Measurements from ENCODE around the gene NAA10.

NAA10 gene

DNA sequence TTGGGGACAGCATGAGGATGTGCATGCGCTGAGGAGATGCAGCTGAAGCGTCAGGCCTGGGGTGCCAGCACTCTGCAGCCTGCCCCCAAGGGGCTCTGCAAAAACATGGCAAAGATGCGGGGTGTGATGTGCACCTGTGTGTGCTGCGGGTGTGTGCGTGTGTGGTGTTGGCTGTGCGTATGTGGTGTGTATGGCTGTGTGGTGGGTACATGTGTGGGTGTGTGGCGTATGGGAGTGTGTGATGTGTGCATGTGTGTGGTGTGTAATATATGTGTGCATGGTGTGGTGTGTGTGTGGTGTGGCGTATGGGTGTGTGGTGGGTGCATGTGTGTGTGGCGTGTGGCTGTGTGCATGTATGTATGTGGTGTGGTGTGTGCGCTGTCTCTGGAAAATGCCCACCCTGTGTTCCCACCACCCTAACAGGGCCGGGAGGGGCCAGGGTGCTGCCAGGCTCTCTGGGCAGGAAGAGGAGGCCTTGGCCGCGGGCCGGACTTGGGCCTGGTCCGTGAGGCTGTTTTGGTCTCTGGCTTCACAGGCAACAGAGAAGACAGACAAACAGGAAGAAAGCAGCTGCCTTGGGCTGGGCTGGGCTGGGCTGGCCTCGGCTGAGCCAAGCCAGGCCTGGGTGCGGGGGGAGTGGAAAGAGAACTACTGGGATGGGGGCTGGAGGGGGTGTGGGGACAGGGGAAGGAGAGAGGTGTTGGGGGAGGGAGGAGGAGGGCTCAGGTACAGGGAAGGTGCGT lies 31.4 kb downstream of the NAA10 start:
- Histone ChIP-seq H4K12ac (ENCODE audit: low read depth, low read length) (no peak overlapping the region), H3K4me3 (ENCODE audit: low read depth, low read length) (peak overlapping the region; percentile 56), H3K23ac (ENCODE audit: low read length) (no peak overlapping the region), H3K27ac (ENCODE audit: low read depth, low read length) (no peak overlapping the region), H3K36me3 (ENCODE audit: control insufficient read depth in 1 of 2, insufficient read depth in 2 of 2, low read length in 2 of 2) (no peaks in the 10 kb centered on the region), H3K4me1 (ENCODE audit: control insufficient read depth in 1 of 2, insufficient read depth in 2 of 2, low read length in 2 of 2) (peaks cover 12 to 16% of the 10 kb centered on the region in 2 experiments), H2BK120ac (ENCODE audit: insufficient read depth, low read length, poor library complexity) (no peak overlapping the region), H2AK5ac (ENCODE audit: low read length) (no peak overlapping the region), H3K27me3 (ENCODE audit: insufficient read depth, low read length) (no peaks in the 10 kb centered on the region), H4K91ac (ENCODE audit: low read depth, low read length) (no peak overlapping the region), H3K4ac (ENCODE audit: low read depth, low read length) (no peak overlapping the region), H3K79me1 (ENCODE audit: low read length) (peaks cover 3% of the 10 kb centered on the region), H2AFZ (ENCODE audit: insufficient read depth, low read length, poor library complexity) (no peak overlapping the region), H3K18ac (ENCODE audit: low read length) (no peak overlapping the region), H3K9ac (ENCODE audit: low read length) (no peak overlapping the region), H4K8ac (ENCODE audit: low read depth, low read length) (no peak overlapping the region), H2BK12ac (ENCODE audit: low read length) (no peak overlapping the region), H2BK5ac (ENCODE audit: low read depth, low read length, poor library complexity) (no peak overlapping the region), H3K79me2 (ENCODE audit: control insufficient read depth, insufficient read depth, low read length, poor library complexity) (peaks cover 2% of the 10 kb centered on the region), H3K4me2 (ENCODE audit: low read length) (no peak overlapping the region), H3K9me3 (ENCODE audit: insufficient read depth, low read depth, low read length) (no peaks in the 10 kb centered on the region), H3K14ac (ENCODE audit: low read length) (no peak overlapping the region)
- no CpG with 5 or more reads among the region's 18 CpGs for WGBS (ENCODE audit: extremely low coverage, insufficient coverage, insufficient read length)
- no peak for DNase-seq

DNA sequence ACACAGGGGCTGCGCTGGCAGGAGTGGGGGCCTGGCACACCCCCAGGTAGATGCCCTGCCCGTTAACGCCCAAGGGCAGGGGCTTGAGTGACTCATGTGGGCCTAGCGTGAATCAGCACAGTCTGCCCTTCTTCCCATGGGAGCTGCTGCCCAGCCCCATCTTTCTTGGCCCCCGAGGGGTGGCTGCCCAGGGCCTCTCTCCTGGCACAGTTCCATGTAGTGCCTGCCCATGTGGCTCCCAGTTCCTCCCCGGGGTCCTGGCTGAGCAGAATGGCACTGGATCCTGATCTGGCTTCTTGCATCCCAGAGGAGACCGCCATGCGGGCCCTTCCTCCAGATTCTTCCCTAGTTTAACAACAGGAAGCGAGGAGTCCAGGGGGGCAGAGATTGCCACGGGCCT lies 32.5 kb downstream of the NAA10 start:
- Histone ChIP-seq H2BK5ac (ENCODE audit: low read depth, low read length, poor library complexity) (no peak overlapping the region), H4K91ac (ENCODE audit: low read depth, low read length) (no peak overlapping the region), H3K9me3 (ENCODE audit: insufficient read depth, low read depth, low read length) (no peaks in the 10 kb centered on the region), H2BK120ac (ENCODE audit: insufficient read depth, low read length, poor library complexity) (no peak overlapping the region), H3K23ac (ENCODE audit: low read length) (no peak overlapping the region), H3K4me1 (ENCODE audit: control insufficient read depth in 1 of 2, insufficient read depth in 2 of 2, low read length in 2 of 2) (peaks cover 12 to 16% of the 10 kb centered on the region in 2 experiments), H3K4me3 (ENCODE audit: low read depth, low read length) (no peak overlapping the region), H2AK5ac (ENCODE audit: low read length) (no peak overlapping the region), H3K27ac (ENCODE audit: low read depth, low read length) (no peak overlapping the region), H2BK12ac (ENCODE audit: low read length) (no peak overlapping the region), H2AFZ (ENCODE audit: insufficient read depth, low read length, poor library complexity) (no peak overlapping the region), H3K9ac (ENCODE audit: low read length) (no peak overlapping the region), H3K27me3 (ENCODE audit: insufficient read depth, low read length) (no peaks in the 10 kb centered on the region), H3K79me2 (ENCODE audit: control insufficient read depth, insufficient read depth, low read length, poor library complexity) (peaks cover 2% of the 10 kb centered on the region), H3K4ac (ENCODE audit: low read depth, low read length) (no peak overlapping the region), H3K18ac (ENCODE audit: low read length) (no peak overlapping the region), H3K4me2 (ENCODE audit: low read length) (no peak overlapping the region), H4K12ac (ENCODE audit: low read depth, low read length) (no peak overlapping the region), H3K36me3 (ENCODE audit: control insufficient read depth in 1 of 2, insufficient read depth in 2 of 2, low read length in 2 of 2) (no peaks in the 10 kb centered on the region), H4K8ac (ENCODE audit: low read depth, low read length) (no peak overlapping the region), H3K79me1 (ENCODE audit: low read length) (peaks cover 3% of the 10 kb centered on the region), H3K14ac (ENCODE audit: low read length) (no peak overlapping the region)
- WGBS (ENCODE audit: extremely low coverage, insufficient coverage, insufficient read length) = no CpG with 5 or more reads among the region's 10 CpGs
- DNase-seq = no peak

DNA sequence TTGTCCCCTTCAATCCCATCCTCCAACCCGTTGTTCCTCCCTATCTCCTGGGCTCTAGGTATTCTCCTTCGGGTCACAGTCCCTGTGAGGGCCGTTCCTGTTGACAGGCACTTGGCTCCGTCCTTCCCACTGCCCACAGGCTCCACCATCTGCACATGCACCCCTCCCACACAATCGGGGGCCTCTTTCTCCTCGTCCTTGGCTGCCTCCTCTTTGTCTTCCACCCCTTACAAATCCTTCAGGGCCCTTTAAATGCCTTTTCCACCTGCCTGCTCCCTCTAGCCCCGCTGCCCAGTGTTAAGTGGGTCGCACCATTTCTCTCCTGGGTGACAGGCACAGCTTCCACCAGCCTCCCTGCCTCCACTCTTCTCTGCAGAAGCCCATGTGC lies 33.1 kb downstream of the NAA10 start:
- no peak overlapping the region for H3K23ac ChIP-seq (ENCODE audit: low read length)
- peaks cover 12 to 16% of the 10 kb centered on the region in 2 experiments for H3K4me1 ChIP-seq (ENCODE audit: control insufficient read depth in 1 of 2, insufficient read depth in 2 of 2, low read length in 2 of 2)
- no peak for DNase-seq
- no peak overlapping the region for H3K4me2 ChIP-seq (ENCODE audit: low read length)
- H3K9me3 ChIP-seq (ENCODE audit: insufficient read depth, low read depth, low read length) = no peaks in the 10 kb centered on the region
- H3K79me1 ChIP-seq (ENCODE audit: low read length) = peaks cover 3% of the 10 kb centered on the region
- no peak overlapping the region for H3K18ac ChIP-seq (ENCODE audit: low read length)
- no peaks in the 10 kb centered on the region for H3K36me3 ChIP-seq (ENCODE audit: control insufficient read depth in 1 of 2, insufficient read depth in 2 of 2, low read length in 2 of 2)
- H4K91ac ChIP-seq (ENCODE audit: low read depth, low read length) = no peak overlapping the region
- no peak overlapping the region for H2AFZ ChIP-seq (ENCODE audit: insufficient read depth, low read length, poor library complexity)
- H4K12ac ChIP-seq (ENCODE audit: low read depth, low read length) = no peak overlapping the region
- H3K9ac ChIP-seq (ENCODE audit: low read length) = no peak overlapping the region
- no peaks in the 10 kb centered on the region for H3K27me3 ChIP-seq (ENCODE audit: insufficient read depth, low read length)
- peak overlapping the region; percentile 84 for H2AK5ac ChIP-seq (ENCODE audit: low read length)
- no peak overlapping the region for H3K27ac ChIP-seq (ENCODE audit: low read depth, low read length)
- peaks cover 2% of the 10 kb centered on the region for H3K79me2 ChIP-seq (ENCODE audit: control insufficient read depth, insufficient read depth, low read length, poor library complexity)
- H3K4ac ChIP-seq (ENCODE audit: low read depth, low read length) = no peak overlapping the region
- H2BK12ac ChIP-seq (ENCODE audit: low read length) = peak overlapping the region; percentile 67
- H2BK5ac ChIP-seq (ENCODE audit: low read depth, low read length, poor library complexity) = no peak overlapping the region
- H2BK120ac ChIP-seq (ENCODE audit: insufficient read depth, low read length, poor library complexity) = peak overlapping the region; percentile 35
- no peak overlapping the region for H4K8ac ChIP-seq (ENCODE audit: low read depth, low read length)
- no CpG with 5 or more reads among the region's 8 CpGs for WGBS (ENCODE audit: extremely low coverage, insufficient coverage, insufficient read length)
- H3K4me3 ChIP-seq (ENCODE audit: low read depth, low read length) = no peak overlapping the region
- no peak overlapping the region for H3K14ac ChIP-seq (ENCODE audit: low read length)

DNA sequence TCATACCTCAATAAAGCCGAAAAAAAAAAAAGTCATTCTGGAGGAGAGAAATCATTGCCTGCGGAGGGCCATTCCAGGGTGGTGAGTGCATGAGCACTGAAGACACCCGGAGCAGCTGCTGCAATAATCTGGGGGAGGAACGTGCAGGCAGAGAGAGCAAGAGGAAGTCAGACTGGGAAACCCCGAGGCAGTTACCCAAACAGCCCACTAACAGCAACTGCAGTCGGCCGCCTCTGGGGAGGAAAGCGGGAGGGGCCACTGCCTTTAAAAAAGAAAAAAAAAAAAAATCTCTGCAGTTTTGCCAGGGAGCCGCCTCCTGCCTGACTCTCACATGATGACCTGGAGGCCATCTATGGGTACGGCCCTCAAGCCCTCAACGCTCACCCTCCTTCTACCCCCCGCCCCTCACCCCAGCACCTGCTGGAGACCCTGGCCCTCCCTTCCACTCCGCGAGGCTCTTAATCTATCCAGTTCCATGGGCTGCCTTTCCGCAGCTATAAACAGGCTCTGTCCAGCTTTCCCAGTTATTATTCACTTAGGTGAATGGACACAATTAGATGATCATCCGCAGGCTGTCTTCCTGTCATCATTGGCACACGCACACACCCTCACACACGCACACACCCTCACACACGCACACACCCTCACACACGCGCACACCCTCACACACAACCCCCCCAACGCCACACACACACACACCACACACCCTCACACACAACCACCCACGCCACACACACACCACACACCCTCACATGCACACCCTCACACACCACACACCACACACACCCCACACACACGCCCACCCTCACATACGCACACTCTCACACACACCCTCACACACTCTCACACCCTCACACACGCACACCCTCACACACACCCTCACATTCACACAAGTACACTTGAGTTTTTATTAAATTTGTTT lies 33.7 kb downstream of the NAA10 start:
- peak overlapping the region; percentile 70 for H3K14ac ChIP-seq (ENCODE audit: low read length)
- peak overlapping the region; percentile 23 for H3K4me2 ChIP-seq (ENCODE audit: low read length)
- H2BK12ac ChIP-seq (ENCODE audit: low read length) = peak overlapping the region; percentile 67
- peak; percentile 81 to 87 for DNase-seq
- peak overlapping the region; percentile 26 for H4K12ac ChIP-seq (ENCODE audit: low read depth, low read length)
- H3K79me1 ChIP-seq (ENCODE audit: low read length) = peaks cover 3% of the 10 kb centered on the region
- no peak overlapping the region for H2BK120ac ChIP-seq (ENCODE audit: insufficient read depth, low read length, poor library complexity)
- H3K79me2 ChIP-seq (ENCODE audit: control insufficient read depth, insufficient read depth, low read length, poor library complexity) = peaks cover 2% of the 10 kb centered on the region
- H3K23ac ChIP-seq (ENCODE audit: low read length) = no peak overlapping the region
- no peak overlapping the region for H3K9ac ChIP-seq (ENCODE audit: low read length)
- H4K8ac ChIP-seq (ENCODE audit: low read depth, low read length) = peak overlapping the region; percentile 35
- H2AFZ ChIP-seq (ENCODE audit: insufficient read depth, low read length, poor library complexity) = peak overlapping the region; percentile 45
- H3K27ac ChIP-seq (ENCODE audit: low read depth, low read length) = no peak overlapping the region
- no peaks in the 10 kb centered on the region for H3K9me3 ChIP-seq (ENCODE audit: insufficient read depth, low read depth, low read length)
- no peaks in the 10 kb centered on the region for H3K36me3 ChIP-seq (ENCODE audit: control insufficient read depth in 1 of 2, insufficient read depth in 2 of 2, low read length in 2 of 2)
- H3K18ac ChIP-seq (ENCODE audit: low read length) = peak overlapping the region; percentile 42
- WGBS (ENCODE audit: extremely low coverage, insufficient coverage, insufficient read length) = 100% methylated on average over 5 of the region's 26 CpGs
- H4K91ac ChIP-seq (ENCODE audit: low read depth, low read length) = peak overlapping the region; percentile 53
- H3K4ac ChIP-seq (ENCODE audit: low read depth, low read length) = no peak overlapping the region
- H3K4me1 ChIP-seq (ENCODE audit: control insufficient read depth in 1 of 2, insufficient read depth in 2 of 2, low read length in 2 of 2) = peaks cover 12 to 16% of the 10 kb centered on the region in 2 experiments
- peak overlapping the region; percentile 84 for H2AK5ac ChIP-seq (ENCODE audit: low read length)
- no peak overlapping the region for H2BK5ac ChIP-seq (ENCODE audit: low read depth, low read length, poor library complexity)
- no peaks in the 10 kb centered on the region for H3K27me3 ChIP-seq (ENCODE audit: insufficient read depth, low read length)
- peak overlapping the region; percentile 44 for H3K4me3 ChIP-seq (ENCODE audit: low read depth, low read length)
